K562 (cell line): ENCODE measurements around the gene YES1. TPM values are rescaled to one million over a fixed set of nuclear protein-coding genes. Genes with fewer than 3 reads are reported as not detected.
A peak's percentile ranks its signal among the peaks of the same experiment; 100 is the strongest.

Experiments used
- ARID3B ChIP-seq: fragments of 250-450 bp; sonication (Bioruptor Pico); IDR thresholded peaks from 2 replicates; pipeline ENCODE4 v1.4.0; 2020; ENCODE audit warnings: borderline replicate concordance
- HDAC1 ChIP-seq, 2 experiments: fragments of 450-650 bp; IDR thresholded peaks; 2 replicates each; pipeline ENCODE4 v1.6.1; 2016 to 2017; ENCODE audit warnings: inconsistent platforms in 1 of 2, mild to moderate bottlenecking in 1 of 2, moderate library complexity in 1 of 2
- MGA ChIP-seq: fragments of 450-650 bp; IDR thresholded peaks from 2 replicates; pipeline ENCODE4 v1.6.1; 2016; ENCODE audit warnings: mild to moderate bottlenecking, moderate library complexity
- NR2C1 ChIP-seq, 2 experiments: fragments of 450-650 bp; IDR thresholded peaks; 2 replicates each; pipeline ENCODE4 v1.6.1; 2017; ENCODE audit warnings: mild to moderate bottlenecking in 2 of 2, antibody characterized with exemption in 1 of 2, inconsistent platforms in 1 of 2, missing compliant biosample characterization in 1 of 2, missing genetic modification characterization in 1 of 2
- SMAD4 ChIP-seq: fragments of 250-450 bp; sonication (Bioruptor Pico); conservative IDR thresholded peaks from 2 replicates; pipeline ENCODE4 v1.8.0; 2021; ENCODE audit warnings: inconsistent platforms, mild to moderate bottlenecking, moderate library complexity
- UBTF ChIP-seq, 2 experiments: IDR thresholded peaks; 2 replicates each; pipeline ENCODE4 v1.6.1; 2012; ENCODE audit warnings: improper control_type of control experiment in 2 of 2, low read depth in 2 of 2, low read length in 2 of 2, borderline replicate concordance in 1 of 2
- ZBTB49 ChIP-seq: sonication (generic); formaldehyde crosslinking; IDR thresholded peaks from 2 replicates; pipeline ENCODE4 v1.8.0; 2022; ENCODE audit warnings: missing genetic modification reagents, mild to moderate bottlenecking, borderline replicate concordance
- polyA plus RNA-seq, 8 experiments: library from polyadenylated mRNA; depleted of rRNA in 4 of 8; stranded (reverse) in 5 of 8; unstranded in 3 of 8; fragments of >200 nt; fragmentation: Nextera tagmentation in 2 of 8; fragmentation: Illumina TruSeq in 1 of 8; extraction: Ambion mirVana in 2 of 8; extraction: Trizol in 1 of 8; gene quantifications; 2 replicates each; pipeline versions ENCODE4 v1.2.1 to v1.2.3, GENCODE V29; 2011 to 2014; ENCODE audit warnings: inconsistent platforms in 1 of 8, missing spikeins in 1 of 8
- total RNA-seq, 7 experiments: library from RNA; depleted of rRNA in 6 of 7; stranded (reverse); fragments of >200 nt in 6 of 7; fragmentation: Illumina TruSeq in 2 of 7; extraction: Trizol in 2 of 7; gene quantifications; 2 replicates each; pipeline versions ENCODE4 v1.2.1 to v1.2.3, GENCODE V29; 2011 to 2021; ENCODE audit warnings: low replicate concordance in 1 of 7

The YES1 gene
- total and polyA plus RNA-seq, 9 of the 15 experiments (the other 6 are each of a cell fraction or from before 2014, with no cell fraction given): 37.2 to 115 (median 77.7) TPM

GRCh38 chr18:832085-832681 lies 20.1 kb upstream of the YES1 start (continued):
- TF ChIP-seq MGA: no peak; the same call in 1 of the 2 replicates
- peak; percentile 93 for TF ChIP-seq NR2C1 (IDR thresholded peaks at IDR 0.05)
- peak; percentile 95 for TF ChIP-seq NR2C1 (tag; IDR thresholded peaks at IDR 0.05)
- TF ChIP-seq ARID3B (CRISPR knock-in tag): no peak
- TF ChIP-seq HDAC1 (IDR thresholded peaks at IDR 0.05): peak in 1 of 2 experiments; percentile 86; a peak in 2 of 4 replicates
- peak; percentile 66; the same call in 1 of the 2 replicates for TF ChIP-seq SMAD4
- peak; percentile 45 to 69; a peak in 2 of 4 replicates for TF ChIP-seq UBTF (IDR thresholded peaks at IDR 0.05; ENCODE audit: borderline replicate concordance in 1 of 2, low read depth in 2 of 2, low read length in 2 of 2)
- TF ChIP-seq ZBTB49 (CRISPR knock-in tag): no peak
